ENCODE data around the gene LIN28A. TPM values are rescaled to one million over a fixed set of nuclear protein-coding genes. Genes with fewer than 3 reads are reported as not detected.

The LIN28A gene
- total RNA-seq, 4 donors from 2014 or later: not detected

DNA sequence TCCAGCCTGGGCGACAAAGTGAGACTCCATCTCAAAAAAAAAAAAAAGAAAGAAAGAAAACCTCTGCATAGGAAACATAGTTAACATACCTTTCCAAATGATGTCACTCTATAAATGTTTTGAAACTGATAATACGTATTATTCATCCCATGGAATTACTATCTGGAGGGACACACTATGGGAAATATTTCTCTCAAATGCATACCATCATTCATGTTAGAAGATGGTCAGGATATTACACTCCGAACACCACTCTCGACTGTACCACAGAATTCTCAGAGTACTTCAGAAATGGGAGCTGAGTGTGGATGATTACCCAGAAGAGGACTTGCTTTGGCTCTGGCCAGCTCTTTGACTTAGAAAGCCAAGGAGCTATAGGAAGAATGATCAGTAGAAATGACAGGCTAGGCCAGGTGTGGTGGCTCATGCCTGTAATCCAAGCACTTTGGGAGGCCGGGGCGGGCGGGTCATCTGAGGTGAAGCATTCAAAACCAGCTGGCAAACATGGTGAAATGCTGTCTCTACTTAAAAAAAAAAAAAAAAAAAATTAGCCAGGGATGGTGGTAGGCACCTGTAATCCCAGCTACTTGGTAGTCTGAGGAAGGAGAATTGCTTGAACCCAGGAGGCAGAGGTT is 5.2 kb upstream of the LIN28A start:
- TF ChIP-seq CTCF (IDR thresholded peaks at IDR 0.05): no peak
- no peak for TF ChIP-seq POLR2A (IDR thresholded peaks at IDR 0.05)
- Histone ChIP-seq H3K36me3 (no peaks in the 10 kb centered on the region), H3K4me3 (no peak overlapping the region), H3K27me3 (peaks cover 0 to 11% of the 10 kb centered on the region in 2 donors), H3K27ac (no peak overlapping the region), H3K9me3 (no peaks in the 10 kb centered on the region), H3K4me1 (no peaks in the 10 kb centered on the region)
- no peak for DNase-seq

- no peak overlapping the region for H3K27ac ChIP-seq
- peaks cover 0 to 42% of the 10 kb centered on the region in 2 donors for H3K27me3 ChIP-seq
- H3K9me3 ChIP-seq: no peaks in the 10 kb centered on the region
- peak; percentile 46 to 84 (median 66) for DNase-seq
- no peak for TF ChIP-seq POLR2A (IDR thresholded peaks at IDR 0.05)
- no peak for TF ChIP-seq CTCF (IDR thresholded peaks at IDR 0.05)
- H3K4me3 ChIP-seq: no peak overlapping the region
- no peaks in the 10 kb centered on the region for H3K36me3 ChIP-seq
- no peaks in the 10 kb centered on the region for H3K4me1 ChIP-seq
Observed at GRCh38 chr1:26408604-26409003, 2.0 kb upstream of the LIN28A start.

DNA sequence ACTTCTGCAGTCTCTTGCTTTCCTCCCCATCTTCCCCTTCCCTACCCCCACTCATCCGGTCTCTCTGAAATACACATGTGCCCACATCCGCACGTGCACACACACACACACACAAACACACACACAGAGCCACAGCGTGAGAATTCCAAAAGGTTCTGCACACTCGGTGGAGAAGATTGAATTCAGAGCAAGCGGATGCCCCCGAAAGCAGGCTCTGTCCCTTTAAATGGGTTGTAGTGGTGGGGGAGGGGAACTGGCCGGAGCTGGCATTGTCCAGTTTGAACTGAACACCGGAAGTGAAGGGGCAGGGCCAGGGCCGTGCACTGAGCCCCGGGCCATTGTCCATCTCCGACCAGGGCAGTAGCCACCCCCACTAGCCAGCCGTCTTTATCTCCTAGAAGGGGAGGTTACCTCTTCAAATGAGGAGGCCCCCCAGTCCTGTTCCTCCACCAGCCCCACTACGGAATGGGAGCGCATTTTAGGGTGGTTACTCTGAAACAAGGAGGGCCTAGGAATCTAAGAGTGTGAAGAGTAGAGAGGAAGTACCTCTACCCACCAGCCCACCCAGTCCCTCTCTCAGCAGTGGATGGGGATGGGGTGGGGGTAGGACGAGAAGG is 1.3 kb upstream of the LIN28A start:
- no peak for DNase-seq
- TF ChIP-seq POLR2A (IDR thresholded peaks at IDR 0.05) (no peak), CTCF (IDR thresholded peaks at IDR 0.05) (no peak)
- H3K27me3 ChIP-seq: peaks cover 0 to 42% of the 10 kb centered on the region in 2 donors

DNA sequence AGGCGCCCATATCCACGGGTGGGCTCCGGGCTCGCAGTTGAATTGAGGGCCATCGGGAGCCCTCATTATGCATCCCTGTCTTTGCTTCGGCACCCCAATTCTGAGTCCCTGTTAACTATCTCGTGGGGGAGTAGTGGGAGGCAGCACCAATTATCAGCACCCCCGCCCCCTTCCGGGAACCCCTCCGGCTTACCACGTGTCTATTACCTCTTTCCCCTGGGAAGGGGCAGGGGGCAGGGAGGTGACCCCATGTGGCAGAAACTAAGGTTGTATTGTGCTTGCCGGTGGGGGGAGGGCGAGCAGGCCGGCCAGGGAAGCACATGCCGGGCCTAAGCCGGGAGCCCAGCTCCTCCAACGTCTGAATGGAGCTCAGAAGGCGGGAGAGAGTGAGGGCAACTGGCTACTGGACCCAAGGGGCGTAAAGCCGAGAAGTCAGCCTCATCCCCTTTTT is 1.0 kb downstream of the LIN28A start:
- peak in 1 of 3 donors; percentile 19 for DNase-seq
- H3K27me3 ChIP-seq: peaks cover 0 to 42% of the 10 kb centered on the region in 2 donors
- H3K9me3 ChIP-seq: no peaks in the 10 kb centered on the region
- H3K36me3 ChIP-seq: no peaks in the 10 kb centered on the region
- TF ChIP-seq POLR2A (IDR thresholded peaks at IDR 0.05) (no peak), CTCF (IDR thresholded peaks at IDR 0.05) (no peak)
- no peak overlapping the region for H3K27ac ChIP-seq
- no peaks in the 10 kb centered on the region for H3K4me1 ChIP-seq
- H3K4me3 ChIP-seq: no peak overlapping the region

More for the DNA sequence above, 1.3 kb upstream of the LIN28A start:
- Histone ChIP-seq H3K36me3 (no peaks in the 10 kb centered on the region), H3K27ac (no peak overlapping the region), H3K9me3 (no peaks in the 10 kb centered on the region), H3K4me1 (no peaks in the 10 kb centered on the region), H3K4me3 (no peak overlapping the region)

GRCh38 chr1:26412180-26412840 is 1.7 kb downstream of the LIN28A start:
- H3K9me3 ChIP-seq: no peaks in the 10 kb centered on the region
- peaks cover 0 to 42% of the 10 kb centered on the region in 2 donors for H3K27me3 ChIP-seq
- H3K27ac ChIP-seq: no peak overlapping the region
- peak in 1 of 3 donors; percentile 30 for DNase-seq
- no peaks in the 10 kb centered on the region for H3K4me1 ChIP-seq
- TF ChIP-seq CTCF (IDR thresholded peaks at IDR 0.05): no peak
- TF ChIP-seq POLR2A (IDR thresholded peaks at IDR 0.05): no peak
- H3K4me3 ChIP-seq: no peak overlapping the region
- H3K36me3 ChIP-seq: no peaks in the 10 kb centered on the region

Measured in Peyer's patch (tissue), 4 donors.